ENCODE measurements around the gene SH3D19. TPM values are rescaled to one million over a fixed set of nuclear protein-coding genes. Genes with fewer than 3 reads are reported as not detected.

Gene SH3D19
- total RNA-seq, 4 donors from 2014 or later, result 117 to 200 (median 168) TPM

- TF ChIP-seq POLR2AphosphoS5 (IDR thresholded peaks at IDR 0.05) (no peak), POLR2A (IDR thresholded peaks at IDR 0.05) (no peak)
- WGBS, 2 donors (ENCODE audit: low coverage in 1 of 2), result 26 to 31% methylated on average over 3 of the region's 3 CpGs
Measured at GRCh38 chr4:151169900-151170299, 155.5 kb downstream of the SH3D19 start.

GRCh38 chr4:151169223-151169622 is 156.2 kb downstream of the SH3D19 start:
- Histone ChIP-seq H3K4me3 (no peak overlapping the region), H3K27me3 (no peaks in the 10 kb centered on the region), H3K4me1 (peaks cover 9 to 72% (median 26%) of the 10 kb centered on the region in 3 donors), H3K27ac (peak overlapping the region; percentile 39 to 62 (median 58)), H3K9me3 (no peaks in the 10 kb centered on the region), H3K36me3 (peaks cover 0 to 21% of the 10 kb centered on the region in 2 donors)
- 9 to 14% methylated on average over 5 to 7 of the region's 7 CpGs for WGBS, 2 donors (ENCODE audit: low coverage in 1 of 2)
- ATAC-seq, result peak; percentile 93
- TF ChIP-seq CTCF (IDR thresholded peaks at IDR 0.05) (peak in 1 of 4 experiments; percentile 17), EP300 (IDR thresholded peaks at IDR 0.05) (no peak), POLR2A (IDR thresholded peaks at IDR 0.05) (no peak), POLR2AphosphoS5 (IDR thresholded peaks at IDR 0.05) (peak; percentile 83)

More at GRCh38 chr4:151169900-151170299, 155.5 kb downstream of the SH3D19 start:
- no peak for ATAC-seq
- Histone ChIP-seq H3K27me3 (no peaks in the 10 kb centered on the region), H3K27ac (peak overlapping the region; percentile 39 to 62 (median 58)), H3K4me1 (peaks cover 9 to 78% (median 31%) of the 10 kb centered on the region in 3 donors), H3K9me3 (no peaks in the 10 kb centered on the region), H3K36me3 (peaks cover 0 to 27% of the 10 kb centered on the region in 2 donors), H3K4me3 (no peak overlapping the region)

DNA sequence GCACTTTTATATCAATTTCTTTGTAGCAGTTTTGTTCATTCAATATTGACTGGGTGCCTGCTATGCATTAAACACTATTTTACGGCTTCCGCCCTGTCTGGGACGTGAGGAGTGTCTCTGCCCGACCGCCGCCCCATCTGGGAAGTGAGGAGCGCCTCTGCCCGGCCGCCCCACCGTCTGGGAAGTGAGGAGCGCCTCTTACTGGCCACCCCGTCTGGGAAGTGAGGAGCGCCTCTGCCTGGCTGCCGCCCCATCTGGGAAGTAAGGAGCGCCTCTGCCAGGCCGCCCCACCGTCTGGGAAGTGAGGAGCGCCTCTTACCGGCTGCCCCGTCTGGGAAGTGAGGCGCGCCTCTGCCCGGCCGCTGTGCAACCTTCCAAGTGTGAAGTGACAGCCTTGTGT is 157.8 kb downstream of the SH3D19 start:
- TF ChIP-seq EP300 (IDR thresholded peaks at IDR 0.05), result no peak
- TF ChIP-seq POLR2AphosphoS5 (IDR thresholded peaks at IDR 0.05), result no peak
- TF ChIP-seq CTCF (IDR thresholded peaks at IDR 0.05), result no peak
- no peak for TF ChIP-seq POLR2A (IDR thresholded peaks at IDR 0.05)
- ATAC-seq, result no peak
- no CpG with 5 or more reads among the region's 24 CpGs for WGBS, 2 donors (ENCODE audit: low coverage in 1 of 2)
- Histone ChIP-seq H3K27ac (no peak overlapping the region), H3K4me1 (peaks cover 6 to 56% (median 24%) of the 10 kb centered on the region in 3 donors), H3K4me3 (no peak overlapping the region), H3K27me3 (no peaks in the 10 kb centered on the region), H3K9me3 (no peaks in the 10 kb centered on the region), H3K36me3 (peaks cover 0 to 28% of the 10 kb centered on the region in 2 donors)

DNA sequence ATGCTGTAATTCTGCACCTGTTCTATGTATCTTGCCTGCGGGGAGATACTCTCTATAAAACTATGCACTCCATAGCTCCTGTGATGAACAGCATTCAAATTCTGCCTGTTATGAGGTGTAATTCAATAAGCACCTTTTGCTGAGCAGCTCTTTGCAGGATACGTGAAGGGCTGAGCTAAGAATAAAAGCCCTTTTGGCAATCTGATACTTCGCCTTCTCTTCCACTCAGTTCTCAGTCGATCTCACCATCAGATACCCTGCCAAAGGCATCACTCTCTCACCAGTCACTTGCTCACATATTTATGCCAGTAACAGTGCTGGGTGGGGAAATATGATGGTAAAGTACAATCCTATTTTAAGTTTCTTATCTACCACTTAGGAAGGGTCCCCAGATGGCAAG is 158.8 kb downstream of the SH3D19 start:
- ATAC-seq, result no peak
- Histone ChIP-seq H3K36me3 (peaks cover 0 to 31% of the 10 kb centered on the region in 2 donors), H3K27me3 (no peaks in the 10 kb centered on the region)

More for the DNA sequence above, 158.8 kb downstream of the SH3D19 start:
- TF ChIP-seq CTCF (IDR thresholded peaks at IDR 0.05), result no peak
- TF ChIP-seq POLR2AphosphoS5 (IDR thresholded peaks at IDR 0.05), result no peak
- TF ChIP-seq EP300 (IDR thresholded peaks at IDR 0.05), result no peak
- TF ChIP-seq POLR2A (IDR thresholded peaks at IDR 0.05), result no peak
- H3K9me3 ChIP-seq, result no peaks in the 10 kb centered on the region
- no peak overlapping the region for H3K4me3 ChIP-seq
- peak overlapping the region in 1 of 4 donors; percentile 32 for H3K27ac ChIP-seq
- WGBS, 2 donors (ENCODE audit: low coverage in 1 of 2), result 65 to 67% methylated on average over 4 of the region's 4 CpGs
- peaks cover 5 to 47% (median 24%) of the 10 kb centered on the region in 3 donors for H3K4me1 ChIP-seq

Measured in gastroesophageal sphincter (tissue), 4 donors.